Measurements from ENCODE around the gene INPP4A. TPM values are rescaled to one million over a fixed set of nuclear protein-coding genes. Genes with fewer than 3 reads are reported as not detected.

The INPP4A gene
- total RNA-seq, 4 donors from 2014 or later, result 7.4 to 17.9 (median 9.4) TPM

GRCh38 chr2:98535971-98536677, 91.5 kb downstream of the INPP4A start:
- no peaks in the 10 kb centered on the region for H3K27me3 ChIP-seq
- H3K4me1 ChIP-seq, result no peaks in the 10 kb centered on the region
- peaks cover 0 to 72% (median 3%) of the 10 kb centered on the region in 3 donors for H3K36me3 ChIP-seq
- 89 to 94% methylated on average over 6 of the region's 6 CpGs for whole genome bisulfite sequencing, 2 donors
- no peak overlapping the region for H3K4me3 ChIP-seq
- H3K27ac ChIP-seq, result no peak overlapping the region
- intact Hi-C loops (cut with DNase I), result no loop called here
- no peaks in the 10 kb centered on the region for H3K9me3 ChIP-seq
- TF ChIP-seq, protein P1, sequence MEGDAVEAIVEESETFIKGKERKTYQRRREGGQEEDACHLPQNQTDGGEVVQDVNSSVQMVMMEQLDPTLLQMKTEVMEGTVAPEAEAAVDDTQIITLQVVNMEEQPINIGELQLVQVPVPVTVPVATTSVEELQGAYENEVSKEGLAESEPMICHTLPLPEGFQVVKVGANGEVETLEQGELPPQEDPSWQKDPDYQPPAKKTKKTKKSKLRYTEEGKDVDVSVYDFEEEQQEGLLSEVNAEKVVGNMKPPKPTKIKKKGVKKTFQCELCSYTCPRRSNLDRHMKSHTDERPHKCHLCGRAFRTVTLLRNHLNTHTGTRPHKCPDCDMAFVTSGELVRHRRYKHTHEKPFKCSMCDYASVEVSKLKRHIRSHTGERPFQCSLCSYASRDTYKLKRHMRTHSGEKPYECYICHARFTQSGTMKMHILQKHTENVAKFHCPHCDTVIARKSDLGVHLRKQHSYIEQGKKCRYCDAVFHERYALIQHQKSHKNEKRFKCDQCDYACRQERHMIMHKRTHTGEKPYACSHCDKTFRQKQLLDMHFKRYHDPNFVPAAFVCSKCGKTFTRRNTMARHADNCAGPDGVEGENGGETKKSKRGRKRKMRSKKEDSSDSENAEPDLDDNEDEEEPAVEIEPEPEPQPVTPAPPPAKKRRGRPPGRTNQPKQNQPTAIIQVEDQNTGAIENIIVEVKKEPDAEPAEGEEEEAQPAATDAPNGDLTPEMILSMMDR (IDR thresholded peaks at IDR 0.05), result no peak
- no peak for TF ChIP-seq POLR2A (IDR thresholded peaks at IDR 0.05)
- no peak for DNase-seq

GRCh38 chr2:98537390-98538126, 92.9 kb downstream of the INPP4A start:
- Histone ChIP-seq H3K27me3 (no peaks in the 10 kb centered on the region), H3K9me3 (no peaks in the 10 kb centered on the region), H3K4me1 (no peaks in the 10 kb centered on the region), H3K36me3 (peaks cover 0 to 79% (median 3%) of the 10 kb centered on the region in 3 donors), H3K4me3 (no peak overlapping the region), H3K27ac (no peak overlapping the region)
- intact Hi-C loops (cut with DNase I), result no loop called here
- WGBS, 2 donors, result 95 to 98% methylated on average over 10 to 12 of the region's 14 CpGs
- TF ChIP-seq POLR2A (IDR thresholded peaks at IDR 0.05), result no peak
- TF ChIP-seq, protein P1 (IDR thresholded peaks at IDR 0.05), result no peak
- no peak for DNase-seq

- Histone ChIP-seq H3K4me3 (no peak overlapping the region), H3K27ac (no peak overlapping the region), H3K27me3 (no peaks in the 10 kb centered on the region), H3K4me1 (no peaks in the 10 kb centered on the region), H3K9me3 (no peaks in the 10 kb centered on the region), H3K36me3 (peaks cover 0 to 82% (median 3%) of the 10 kb centered on the region in 3 donors)
- TF ChIP-seq POLR2A (IDR thresholded peaks at IDR 0.05), result no peak
- TF ChIP-seq, protein P1 (IDR thresholded peaks at IDR 0.05), result no peak
- intact Hi-C loops (cut with DNase I), result no loop called here
- 77 to 80% methylated on average over 11 of the region's 11 CpGs for WGBS, 2 donors
- no peak for DNase-seq
Observed at GRCh38 chr2:98538280-98539041, 93.8 kb downstream of the INPP4A start.

DNA sequence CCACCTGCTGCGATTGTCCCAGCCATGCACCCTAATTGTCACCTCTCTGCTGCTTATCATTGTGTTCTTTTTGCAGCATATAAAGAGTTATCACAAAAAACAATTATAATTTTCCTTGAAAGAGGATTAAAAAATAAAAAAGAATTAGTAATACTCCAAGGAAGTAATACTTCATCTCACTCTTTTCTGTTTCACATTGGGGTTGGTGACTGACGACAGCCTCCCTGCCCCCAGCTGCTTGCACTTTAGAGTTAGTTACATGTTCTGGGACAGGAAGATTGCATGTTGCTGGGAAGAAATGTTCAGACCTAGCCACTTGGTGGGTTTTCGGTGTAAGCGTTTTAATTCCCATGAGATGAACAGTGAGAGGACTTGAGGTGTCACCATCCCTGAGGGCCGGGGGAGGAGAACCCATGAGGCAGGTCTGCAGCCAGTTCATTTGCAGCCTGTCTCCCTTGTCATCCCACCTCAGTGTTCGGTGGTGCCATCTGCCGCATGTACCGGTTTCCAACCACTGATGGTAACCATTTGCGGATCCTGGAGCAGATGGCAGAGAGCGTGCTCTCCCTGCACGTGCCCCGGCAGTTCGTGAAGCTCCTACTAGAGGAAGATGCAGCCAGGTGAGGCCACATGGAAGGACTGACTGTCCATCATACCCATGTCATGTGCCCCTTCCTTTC, 94.5 kb downstream of the INPP4A start:
- 91 to 93% methylated on average over 11 of the region's 13 CpGs for WGBS, 2 donors
- intact Hi-C loops (cut with DNase I), result no loop called here
- H3K4me3 ChIP-seq, result no peak overlapping the region
- no peaks in the 10 kb centered on the region for H3K4me1 ChIP-seq
- peaks cover 0 to 84% (median 3%) of the 10 kb centered on the region in 3 donors for H3K36me3 ChIP-seq
- H3K9me3 ChIP-seq, result no peaks in the 10 kb centered on the region
- no peak for DNase-seq
- TF ChIP-seq, protein P1 (IDR thresholded peaks at IDR 0.05), result no peak
- no peak for TF ChIP-seq POLR2A (IDR thresholded peaks at IDR 0.05)
- no peaks in the 10 kb centered on the region for H3K27me3 ChIP-seq
- no peak overlapping the region for H3K27ac ChIP-seq

Data from esophagus squamous epithelium (tissue), 5 donors.